ENCODE results near the gene RNPS1. TPM values are rescaled to one million over a fixed set of nuclear protein-coding genes. Genes with fewer than 3 reads are reported as not detected.
"Not testable (repeated sequence)": the region's sequence is repeated elsewhere in the genome, so short reads cannot be mapped to it uniquely, and the experiment has no call there.

Gene RNPS1
- total RNA-seq, 1 donor from 2014 or later, result 369 TPM

- H3K9me3 Mint-ChIP-seq, result no peaks in the 10 kb centered on the region
- intact Hi-C loops (cut with micrococcal nuclease), result no loop called here
- no peak overlapping the region for H3K4me3 Mint-ChIP-seq (ENCODE audit: low read depth)
- no peak overlapping the region for H3K27ac Mint-ChIP-seq
- no peak for DNase-seq (ENCODE audit: low spot score)
- no peaks in the 10 kb centered on the region for H3K27me3 Mint-ChIP-seq (ENCODE audit: low read depth)
- H3K36me3 Mint-ChIP-seq (ENCODE audit: low read depth), result no peaks in the 10 kb centered on the region
- no peaks in the 10 kb centered on the region for H3K4me1 Mint-ChIP-seq (ENCODE audit: low read depth)
Observed at GRCh38 chr16:2277466-2278271, 9.7 kb upstream of the RNPS1 start.

DNA sequence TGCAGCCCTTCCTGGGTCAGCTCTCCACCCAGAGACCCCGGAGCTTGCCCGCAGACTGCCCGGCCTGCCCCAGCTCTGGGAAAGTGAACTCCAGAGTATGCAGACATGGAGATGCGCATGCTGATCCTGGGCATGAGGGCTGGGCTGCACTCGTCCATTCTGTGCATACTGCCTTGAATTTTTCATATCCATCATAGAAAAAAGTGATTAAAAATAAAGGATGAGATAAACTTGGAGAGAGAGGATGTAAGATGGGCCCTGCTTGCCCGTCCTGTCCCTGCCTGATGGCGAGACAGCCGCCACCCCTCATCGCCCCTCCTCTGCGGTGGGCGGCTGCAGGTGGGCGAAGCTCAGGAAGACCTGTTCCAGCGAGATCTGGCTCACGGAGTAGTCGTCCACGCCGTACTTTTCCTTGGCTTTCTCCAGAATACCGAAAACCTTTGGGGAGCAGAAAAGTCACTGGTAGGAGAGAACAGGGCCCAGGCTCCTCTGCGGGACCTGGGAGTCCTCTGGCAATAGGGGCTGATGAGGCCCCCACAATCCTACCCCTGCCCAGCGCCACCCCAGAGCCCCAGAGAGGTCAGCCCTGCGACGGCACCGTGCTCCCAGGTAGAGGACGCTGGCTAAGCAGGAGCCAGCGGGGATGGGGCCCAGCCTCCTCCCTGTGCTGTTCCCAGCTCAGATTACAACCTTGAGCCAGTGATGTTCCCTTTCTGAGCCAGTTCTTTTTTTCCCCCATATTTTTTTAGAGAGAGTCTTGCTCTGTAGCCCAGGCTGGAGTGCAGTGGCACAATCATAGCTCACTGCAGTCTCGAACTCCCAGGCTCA, 8.7 kb upstream of the RNPS1 start:
- no peaks in the 10 kb centered on the region for H3K9me3 Mint-ChIP-seq
- intact Hi-C loops (cut with micrococcal nuclease), result no loop called here
- H3K36me3 Mint-ChIP-seq (ENCODE audit: low read depth), result no peaks in the 10 kb centered on the region
- no peak overlapping the region for H3K27ac Mint-ChIP-seq
- no peak overlapping the region for H3K4me3 Mint-ChIP-seq (ENCODE audit: low read depth)
- no peak for DNase-seq (ENCODE audit: low spot score)
- H3K27me3 Mint-ChIP-seq (ENCODE audit: low read depth), result no peaks in the 10 kb centered on the region
- no peaks in the 10 kb centered on the region for H3K4me1 Mint-ChIP-seq (ENCODE audit: low read depth)

DNA sequence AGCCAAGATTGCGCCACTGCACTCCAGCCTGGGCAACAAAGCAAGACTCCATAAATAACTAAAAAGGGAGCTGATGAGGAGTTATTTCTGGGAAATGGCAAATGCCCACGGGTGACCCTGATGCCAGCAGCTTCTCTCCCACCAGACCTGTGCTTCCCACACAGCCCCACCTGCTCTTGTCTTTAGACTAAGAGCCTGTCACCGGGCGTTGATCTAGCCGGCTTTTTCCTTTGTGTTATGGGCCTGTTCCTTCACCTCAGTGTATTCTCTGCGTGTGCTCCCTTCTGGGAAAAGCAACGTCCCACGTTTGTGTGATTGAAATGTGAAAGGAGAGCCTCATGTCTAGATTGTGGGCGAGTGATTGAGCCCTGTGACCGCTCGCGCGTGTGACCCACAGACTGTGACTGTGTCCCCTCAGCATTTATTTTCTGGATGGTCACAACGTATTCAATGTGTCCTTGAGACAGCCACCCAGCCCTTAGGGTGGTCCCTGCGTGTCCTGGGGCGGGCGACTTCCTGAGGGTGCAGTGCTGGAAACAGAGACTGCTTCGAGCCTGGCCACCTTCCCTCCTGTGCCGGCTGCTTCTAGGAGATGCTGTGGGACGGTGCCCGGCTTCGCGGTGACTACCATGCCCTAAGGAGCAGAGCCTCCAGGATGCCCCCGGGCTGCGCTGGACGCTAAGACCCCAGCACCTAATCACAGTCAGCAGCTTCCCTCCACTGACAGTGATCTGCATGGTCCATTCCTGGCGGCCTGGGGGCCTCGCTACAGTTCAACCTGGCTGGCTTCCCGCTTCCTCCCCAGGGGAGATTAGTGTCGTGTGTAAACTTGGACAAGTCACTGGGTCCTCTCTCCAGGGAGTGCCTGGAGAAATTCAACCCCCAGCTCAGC, 7.8 kb upstream of the RNPS1 start:
- intact Hi-C loops (cut with micrococcal nuclease), result no loop called here
- Mint-ChIP-seq H3K36me3 (ENCODE audit: low read depth) (no peaks in the 10 kb centered on the region), H3K4me1 (ENCODE audit: low read depth) (no peaks in the 10 kb centered on the region), H3K9me3 (no peaks in the 10 kb centered on the region), H3K27ac (no peak overlapping the region), H3K27me3 (ENCODE audit: low read depth) (no peaks in the 10 kb centered on the region), H3K4me3 (ENCODE audit: low read depth) (no peak overlapping the region)
- DNase-seq (ENCODE audit: low spot score), result no peak

DNA sequence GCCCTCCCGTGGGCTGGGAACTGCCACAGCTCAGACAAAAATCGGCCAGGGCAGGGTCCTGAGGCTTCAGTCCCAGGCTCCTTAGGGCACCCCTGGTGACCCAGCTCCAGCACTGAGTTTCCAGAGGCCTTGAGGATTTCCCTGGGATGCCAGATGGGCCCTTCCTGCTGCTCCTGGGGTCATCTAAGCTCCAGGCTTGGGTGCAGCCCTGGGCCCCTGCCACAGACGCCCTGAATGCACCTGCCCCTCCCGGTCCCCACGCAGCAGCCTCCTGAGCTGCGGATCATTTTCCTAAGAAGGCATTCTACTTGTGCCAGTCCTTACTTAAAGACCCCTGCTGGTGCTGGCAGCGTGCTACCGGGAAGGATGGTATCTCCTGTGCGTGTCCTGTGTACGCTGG, 6.0 kb upstream of the RNPS1 start:
- Mint-ChIP-seq H3K36me3 (ENCODE audit: low read depth) (no peaks in the 10 kb centered on the region), H3K4me3 (ENCODE audit: low read depth) (no peak overlapping the region), H3K27me3 (ENCODE audit: low read depth) (no peaks in the 10 kb centered on the region), H3K9me3 (no peaks in the 10 kb centered on the region), H3K4me1 (ENCODE audit: low read depth) (peaks cover 8% of the 10 kb centered on the region), H3K27ac (no peak overlapping the region)
- intact Hi-C loops (cut with micrococcal nuclease), result no loop called here
- DNase-seq (ENCODE audit: low spot score), result no peak

GRCh38 chr16:2273484-2273883, 5.6 kb upstream of the RNPS1 start:
- H3K4me1 Mint-ChIP-seq (ENCODE audit: low read depth), result peaks cover 8% of the 10 kb centered on the region
- H3K36me3 Mint-ChIP-seq (ENCODE audit: low read depth), result no peaks in the 10 kb centered on the region
- DNase-seq (ENCODE audit: low spot score), result no peak
- H3K9me3 Mint-ChIP-seq, result no peaks in the 10 kb centered on the region
- H3K27ac Mint-ChIP-seq, result no peak overlapping the region
- H3K4me3 Mint-ChIP-seq (ENCODE audit: low read depth), result no peak overlapping the region
- intact Hi-C loops (cut with micrococcal nuclease), result no loop called here
- H3K27me3 Mint-ChIP-seq (ENCODE audit: low read depth), result no peaks in the 10 kb centered on the region

DNA sequence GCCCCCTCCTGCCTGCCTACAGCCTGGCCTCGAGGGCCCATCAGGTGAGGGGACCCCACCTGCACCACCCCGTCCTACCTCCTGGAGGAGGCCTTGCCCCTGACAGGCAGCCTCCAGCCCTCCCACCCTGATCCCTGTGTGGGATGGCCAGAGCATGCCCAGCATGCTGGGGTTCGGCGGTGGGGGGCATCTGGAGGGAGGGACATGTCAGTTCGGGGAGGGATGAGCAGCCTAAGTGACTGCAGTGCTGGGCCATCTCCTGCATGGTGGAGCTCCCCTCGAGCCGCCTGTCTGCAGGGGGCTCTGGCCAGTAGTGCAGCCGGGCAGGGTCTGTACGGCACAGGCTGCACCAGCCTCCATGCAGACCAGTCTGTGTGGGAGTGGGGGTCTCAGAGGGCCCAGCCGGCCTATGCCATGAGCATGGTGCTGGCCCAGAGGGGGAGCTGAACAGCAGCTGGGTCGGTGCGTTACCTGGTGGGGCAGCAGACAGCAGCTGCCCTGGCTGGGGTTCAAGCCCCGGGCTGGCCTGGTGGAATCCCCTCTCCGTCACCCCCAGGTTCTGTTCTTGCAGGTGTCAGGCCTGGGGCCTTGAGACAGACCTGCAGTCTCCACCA, 4.0 kb upstream of the RNPS1 start:
- Mint-ChIP-seq H3K9me3 (no peaks in the 10 kb centered on the region), H3K27ac (no peak overlapping the region), H3K4me3 (ENCODE audit: low read depth) (no peak overlapping the region), H3K4me1 (ENCODE audit: low read depth) (peaks cover 9% of the 10 kb centered on the region), H3K27me3 (ENCODE audit: low read depth) (no peaks in the 10 kb centered on the region), H3K36me3 (ENCODE audit: low read depth) (peaks cover 8% of the 10 kb centered on the region)
- intact Hi-C loops (cut with micrococcal nuclease), result no loop called here
- no peak for DNase-seq (ENCODE audit: low spot score)

GRCh38 chr16:2270588-2271470, 2.9 kb upstream of the RNPS1 start:
- no peak overlapping the region for H3K4me3 Mint-ChIP-seq (ENCODE audit: low read depth)

DNA sequence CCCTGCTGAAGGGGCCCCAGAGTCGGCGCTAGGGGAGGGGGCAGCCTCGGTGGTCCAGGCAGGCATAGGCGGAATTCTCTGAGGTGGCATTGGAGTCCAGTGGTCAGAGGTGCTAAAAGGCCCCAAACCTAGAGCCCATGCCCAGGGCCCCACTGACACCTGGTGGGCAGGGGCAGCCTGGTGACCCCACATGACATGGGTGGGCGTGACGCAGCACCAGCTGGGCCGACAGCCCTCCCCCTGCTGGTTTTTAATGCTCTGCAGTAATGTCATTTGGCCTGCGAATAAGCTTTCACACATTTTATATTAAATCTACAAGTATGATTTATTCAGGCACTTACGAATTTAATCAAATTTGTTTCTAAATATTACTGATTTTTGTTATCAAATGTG, 2.1 kb upstream of the RNPS1 start:
- no peaks in the 10 kb centered on the region for H3K9me3 Mint-ChIP-seq
- H3K27ac Mint-ChIP-seq, result no peak overlapping the region
- intact Hi-C loops (cut with micrococcal nuclease), result no loop called here
- H3K4me1 Mint-ChIP-seq (ENCODE audit: low read depth), result peaks cover 22% of the 10 kb centered on the region
- DNase-seq (ENCODE audit: low spot score), result no peak
- H3K36me3 Mint-ChIP-seq (ENCODE audit: low read depth), result peaks cover 24% of the 10 kb centered on the region
- peak overlapping the region; percentile 89 for H3K4me3 Mint-ChIP-seq (ENCODE audit: low read depth)
- H3K27me3 Mint-ChIP-seq (ENCODE audit: low read depth), result no peaks in the 10 kb centered on the region

More at GRCh38 chr16:2270588-2271470, 2.9 kb upstream of the RNPS1 start:
- intact Hi-C loops (cut with micrococcal nuclease), result no loop called here
- H3K36me3 Mint-ChIP-seq (ENCODE audit: low read depth), result peaks cover 19% of the 10 kb centered on the region
- DNase-seq (ENCODE audit: low spot score), result no peak
- H3K4me1 Mint-ChIP-seq (ENCODE audit: low read depth), result peaks cover 19% of the 10 kb centered on the region
- H3K9me3 Mint-ChIP-seq, result no peaks in the 10 kb centered on the region
- H3K27ac Mint-ChIP-seq, result no peak overlapping the region
- H3K27me3 Mint-ChIP-seq (ENCODE audit: low read depth), result no peaks in the 10 kb centered on the region

- H3K27me3 Mint-ChIP-seq (ENCODE audit: low read depth); H3K9me3 Mint-ChIP-seq; DNase-seq (ENCODE audit: low spot score): not testable (repeated sequence)
- peak overlapping the region; percentile 98 for H3K27ac Mint-ChIP-seq
- intact Hi-C loops (cut with micrococcal nuclease), result loop anchor here (5.0 to 10.0 kb wide), 2 partner anchors 160 to 247 kb away; partner anchors contain the start of genes ATP6V0C and CCNF
- H3K4me3 Mint-ChIP-seq (ENCODE audit: low read depth), result peak overlapping the region; percentile 89
- H3K4me1 Mint-ChIP-seq (ENCODE audit: low read depth), result peaks cover 32% of the 10 kb centered on the region
- H3K36me3 Mint-ChIP-seq (ENCODE audit: low read depth), result peaks cover 47% of the 10 kb centered on the region
Observed at GRCh38 chr16:2267505-2267912, 417 bp downstream of the RNPS1 start.

DNA sequence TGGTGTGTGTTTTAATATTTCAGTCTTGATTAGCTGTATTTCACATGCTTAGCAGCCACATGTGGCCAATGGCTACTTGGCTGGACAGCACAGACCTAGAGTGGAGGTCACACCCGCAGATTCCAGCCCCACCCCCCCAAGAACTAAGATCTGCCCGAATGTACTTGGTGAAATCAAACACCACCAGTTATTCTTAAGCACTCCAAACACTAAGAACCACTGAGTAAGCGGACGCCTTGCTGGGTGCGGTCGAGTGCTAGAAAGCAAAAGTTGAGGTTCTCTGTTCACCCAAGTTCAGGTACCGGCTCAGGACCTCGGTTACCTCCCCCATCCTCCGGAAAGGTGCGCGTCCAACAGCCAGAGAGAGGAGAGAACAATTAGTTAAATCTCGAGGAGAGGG, 1.0 kb downstream of the RNPS1 start:
- not testable (repeated sequence) for H3K9me3 Mint-ChIP-seq; H3K27me3 Mint-ChIP-seq (ENCODE audit: low read depth)
- peak; percentile 31 for DNase-seq (ENCODE audit: low spot score)
- H3K4me3 Mint-ChIP-seq (ENCODE audit: low read depth), result peak overlapping the region; percentile 89
- peak overlapping the region; percentile 83 for H3K27ac Mint-ChIP-seq
- intact Hi-C loops (cut with micrococcal nuclease), result loop anchor here (5.0 to 10.0 kb wide), 2 partner anchors 160 to 248 kb away; partner anchors contain the start of genes ATP6V0C and CCNF
- H3K4me1 Mint-ChIP-seq (ENCODE audit: low read depth), result peaks cover 35% of the 10 kb centered on the region
- H3K36me3 Mint-ChIP-seq (ENCODE audit: low read depth), result peaks cover 54% of the 10 kb centered on the region

GRCh38 chr16:2263026-2263425, 4.9 kb downstream of the RNPS1 start:
- Mint-ChIP-seq H3K36me3 (ENCODE audit: low read depth) (peaks cover 81% of the 10 kb centered on the region), H3K4me1 (ENCODE audit: low read depth) (peaks cover 30% of the 10 kb centered on the region)
- not testable (repeated sequence) for H3K4me3 Mint-ChIP-seq (ENCODE audit: low read depth); H3K9me3 Mint-ChIP-seq; H3K27ac Mint-ChIP-seq; DNase-seq (ENCODE audit: low spot score); H3K27me3 Mint-ChIP-seq (ENCODE audit: low read depth)
- intact Hi-C loops (cut with micrococcal nuclease), result loop anchor here (10.0 kb wide), 1 partner anchor 252 kb away; the partner anchor contains the start of gene ATP6V0C

Data from activated T-helper 2 cell treated with anti-CD3 and anti-CD28 coated beads, Interferon-gamma antibody, Interleukin-2, Interleukin-4, amounts not matched to agents 10 μg/mL and 5 μg/mL and 100 μg/mL, durations not matched to agents 14 hours and 24 hours and 36 hours (primary cell).